HEK293 (cell line): Measurements from ENCODE around the gene VEPH1.

Source experiments
- CTCF ChIP-seq: fragments of 450-650 bp; formaldehyde crosslinking; IDR thresholded peaks from 2 replicates; pipeline ENCODE4 v1.5.1; 2016; ENCODE audit warnings: missing biosample characterization, missing genetic modification characterization
- KLF9 ChIP-seq: fragments of 450-650 bp; formaldehyde crosslinking; IDR thresholded peaks from 2 replicates; pipeline ENCODE4 v1.5.1; 2016; ENCODE audit warnings: missing biosample characterization, missing genetic modification characterization, low read depth
- REST ChIP-seq: fragments of 450-650 bp; formaldehyde crosslinking; IDR thresholded peaks from 2 replicates; pipeline ENCODE4 v1.5.1; 2016; ENCODE audit warnings: missing biosample characterization, missing genetic modification characterization
- ZFP3 ChIP-seq: fragments of 450-650 bp; formaldehyde crosslinking; IDR thresholded peaks from 2 replicates; pipeline ENCODE4 v1.5.1; 2016; ENCODE audit warnings: low read depth, missing biosample characterization, missing genetic modification characterization

GRCh38 chr3:157463816-157464215, 39.4 kb downstream of the VEPH1 start:
- no peak for TF ChIP-seq ZFP3 (tag by site-specific recombination)
- TF ChIP-seq REST = no peak
- no peak for TF ChIP-seq CTCF (tag by site-specific recombination)
- no peak for TF ChIP-seq KLF9
